Heart right ventricle (tissue), 16 donors: ENCODE data around the gene FGF14. TPM values are rescaled to one million over a fixed set of nuclear protein-coding genes. Genes with fewer than 3 reads are reported as not detected.

ENCODE experiments used
- ATAC-seq, 8 donors: fragments of 200-7000 bp; cut with Tn5 transposase; one replicate each; pipeline ENCODE4 v1.9.1; 2020; ENCODE audit warnings: mild to moderate bottlenecking in 8 of 8, moderate library complexity in 8 of 8, moderate number of reproducible peaks in 1 of 8
- DNase-seq, 2 donors: peaks; one replicate each; pipeline ENCODE4 v3.0.0-alpha.2; 2020
- H3K27ac ChIP-seq, 10 donors: fragments of 200-600 bp; sonication (generic) in 2 of 10; one replicate each; pipeline versions ENCODE4 v1.5.0 to v1.8.0; 2020 to 2022; ENCODE audit warnings: mild to moderate bottlenecking in 3 of 10
- H3K27me3 ChIP-seq, 7 donors: fragments of 200-600 bp; one replicate each; pipeline ENCODE4 v1.8.0; 2021 to 2022; ENCODE audit warnings: mild to moderate bottlenecking in 2 of 7
- H3K36me3 ChIP-seq, 9 donors: fragments of 200-600 bp; sonication (generic) in 1 of 9; one replicate each; pipeline versions ENCODE4 v1.5.0 to v1.8.0; 2020 to 2022; ENCODE audit warnings: mild to moderate bottlenecking in 2 of 9
- H3K4me1 ChIP-seq, 9 donors: fragments of 200-600 bp; sonication (generic) in 1 of 9; one replicate each; pipeline versions ENCODE4 v1.5.0 to v1.8.0; 2020 to 2022; ENCODE audit warnings: mild to moderate bottlenecking in 4 of 9
- H3K4me3 ChIP-seq, 10 donors: fragments of 200-600 bp; sonication (generic) in 2 of 10; one replicate each; pipeline versions ENCODE4 v1.5.0 to v1.8.0; 2020 to 2022; ENCODE audit warnings: mild to moderate bottlenecking in 7 of 10, moderate library complexity in 2 of 10
- H3K9me3 ChIP-seq, 11 donors: fragments of 200-600 bp in 10 of 11; sonication (generic) in 2 of 11; one replicate each; pipeline versions ENCODE4 v1.5.0 to v1.8.0; 2013 to 2022; ENCODE audit warnings: mild to moderate bottlenecking in 2 of 11, control low read depth in 1 of 11, moderate library complexity in 1 of 11
- WGBS, 2 donors: extraction: QIAGEN DNeasy Blood & Tissue Kit; methylation state at CpG; one replicate each; pipeline ENCODE4 v1.1.7; 2013; ENCODE audit warnings: inconsistent platforms in 1 of 2; 5-methylcytosine and 5-hydroxymethylcytosine counted together
- intact Hi-C, 10 donors: fragments of 100-400 bp; cut with DNase I; formaldehyde crosslinking; loops; one replicate each; pipeline versions ENCODE4 v1.11.1 to v1.14.2; 2022
- polyA plus RNA-seq, 2 donors: library from polyadenylated mRNA; stranded (reverse); fragments of 200-250 nt; gene quantifications; one replicate each; pipeline ENCODE4 v1.2.3, GENCODE V29; 2013
- total RNA-seq, 10 donors: library from RNA; stranded (reverse); fragmentation: NEBNext Ultra II Directional in 3 of 10; extraction: Animal tissue kit (Norgen Biotek cat#: 25700) in 3 of 10; gene quantifications; one replicate each; pipeline versions ENCODE4 v1.2.1 to v1.2.4, GENCODE V29; 2021 to 2023
- TF ChIP-seq, protein P1 (sequence below), 9 donors: fragments of 200-600 bp; sonication (generic) in 2 of 9; IDR thresholded peaks; one replicate each; pipeline versions ENCODE4 v1.5.0 to v1.8.0; 2021 to 2022; ENCODE audit warnings: antibody characterized with exemption in 9 of 9, mild to moderate bottlenecking in 5 of 9, moderate library complexity in 1 of 9
- donor health status: Arrhythmogenic right ventricular cardiomyopathy.
- donor health status: ischemic (EF 13 %, LVEDD 7.1; RV severe dilation, severe dysfunction).
- donor health status: healthy with polysubstance abuse.
- donor health status: DM: no; HTN: yes; CAD: no.
- donor health status: DM: no; HTN: no; CAD: no.
- donor health status: ischemic (EF 25% LVEDD 6.9; RV normal size, moderate dysfunction).
- donor health status: ischemic (EF 25% LVEDD 5.7; RV mildly dilated, moderate dysfunction).
- donor health status: healthy.
- donor health status: DM: yes; HTN: yes; CAD: no.
- donor health status: Ischemic cardiomyopathy.
- donor health status: ischemic (EF 35%, LVEDD 5.7; RV mildly dilated, moderate dysfunction).
- donor health status: nonischemic (EF 11% LVEDD 7.7; RV severe dilation, severe dysfunction).
- donor health status: DM: yes; HTN: yes; CAD: no.
- donor health status: PGD.
- donor health status: ischemic (EF 29% LVEDD 5.4; RV normal size, mild dysfunction).
- donor health status: nonischemic (EF 23%, LVEDD 6.1; RV moderate dilation, normal function).

FGF14 gene
- total and polyA plus RNA-seq, 12 donors: 0.20 to 7.8 (median 5.3) TPM

- no peak for ATAC-seq
- no peak overlapping the region for H3K27ac ChIP-seq
- no peaks in the 10 kb centered on the region for H3K27me3 ChIP-seq
- peaks cover 0 to 5% (median 0%) of the 10 kb centered on the region in 11 donors for H3K9me3 ChIP-seq
- no peaks in the 10 kb centered on the region for H3K4me1 ChIP-seq
- intact Hi-C loops: loop anchor here in 3 of 10 donors (2.0 to 10.0 kb wide), 2 partner anchors 250 to 618 kb away; no protein-coding TSS in a partner anchor
- 65 to 69% methylated on average over 1 of the region's 1 CpG for WGBS, 2 donors
- no peak overlapping the region for H3K4me3 ChIP-seq
- no peak for DNase-seq
- TF ChIP-seq, protein P1, sequence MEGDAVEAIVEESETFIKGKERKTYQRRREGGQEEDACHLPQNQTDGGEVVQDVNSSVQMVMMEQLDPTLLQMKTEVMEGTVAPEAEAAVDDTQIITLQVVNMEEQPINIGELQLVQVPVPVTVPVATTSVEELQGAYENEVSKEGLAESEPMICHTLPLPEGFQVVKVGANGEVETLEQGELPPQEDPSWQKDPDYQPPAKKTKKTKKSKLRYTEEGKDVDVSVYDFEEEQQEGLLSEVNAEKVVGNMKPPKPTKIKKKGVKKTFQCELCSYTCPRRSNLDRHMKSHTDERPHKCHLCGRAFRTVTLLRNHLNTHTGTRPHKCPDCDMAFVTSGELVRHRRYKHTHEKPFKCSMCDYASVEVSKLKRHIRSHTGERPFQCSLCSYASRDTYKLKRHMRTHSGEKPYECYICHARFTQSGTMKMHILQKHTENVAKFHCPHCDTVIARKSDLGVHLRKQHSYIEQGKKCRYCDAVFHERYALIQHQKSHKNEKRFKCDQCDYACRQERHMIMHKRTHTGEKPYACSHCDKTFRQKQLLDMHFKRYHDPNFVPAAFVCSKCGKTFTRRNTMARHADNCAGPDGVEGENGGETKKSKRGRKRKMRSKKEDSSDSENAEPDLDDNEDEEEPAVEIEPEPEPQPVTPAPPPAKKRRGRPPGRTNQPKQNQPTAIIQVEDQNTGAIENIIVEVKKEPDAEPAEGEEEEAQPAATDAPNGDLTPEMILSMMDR (IDR thresholded peaks at IDR 0.05): no peak
- no peaks in the 10 kb centered on the region for H3K36me3 ChIP-seq
Measured at GRCh38 chr13:101763191-101763590, 638.7 kb downstream of the FGF14 start.

- Histone ChIP-seq H3K4me1 (no peaks in the 10 kb centered on the region), H3K4me3 (no peak overlapping the region), H3K27ac (no peak overlapping the region), H3K9me3 (no peaks in the 10 kb centered on the region), H3K36me3 (no peaks in the 10 kb centered on the region), H3K27me3 (no peaks in the 10 kb centered on the region)
- WGBS, 2 donors: 9 to 11% methylated on average over 1 of the region's 1 CpG
- DNase-seq: no peak
- intact Hi-C loops: loop anchor here in 8 of 10 donors (2.0 to 10.0 kb wide), 5 partner anchors 240 to 613 kb away; no protein-coding TSS in a partner anchor
- TF ChIP-seq, protein P1 (IDR thresholded peaks at IDR 0.05): peak in 8 of 9 donors; percentile 21 to 64 (median 50)
- peak in 4 of 8 donors; percentile 34 to 68 (median 58) for ATAC-seq
Measured at GRCh38 chr13:101757446-101758039, 644.3 kb downstream of the FGF14 start.

- no peaks in the 10 kb centered on the region for H3K27me3 ChIP-seq
- no peaks in the 10 kb centered on the region for H3K9me3 ChIP-seq
- no peak overlapping the region for H3K4me3 ChIP-seq
- no peak overlapping the region for H3K27ac ChIP-seq
- DNase-seq (no peak), ATAC-seq (no peak)
- WGBS, 2 donors: 62 to 68% methylated on average over 6 of the region's 6 CpGs
- intact Hi-C loops: loop anchor here in 8 of 10 donors (5.0 to 10.0 kb wide), 4 partner anchors 238 to 611 kb away; no protein-coding TSS in a partner anchor
- peaks cover 0 to 4% (median 0%) of the 10 kb centered on the region in 9 donors for H3K4me1 ChIP-seq
- TF ChIP-seq, protein P1 (IDR thresholded peaks at IDR 0.05): no peak
- no peaks in the 10 kb centered on the region for H3K36me3 ChIP-seq
Measured at GRCh38 chr13:101755228-101755887, 646.5 kb downstream of the FGF14 start.

- DNase-seq (no peak), ATAC-seq (no peak)
- H3K9me3 ChIP-seq: no peaks in the 10 kb centered on the region
- TF ChIP-seq, protein P1 (IDR thresholded peaks at IDR 0.05): no peak
- no peak overlapping the region for H3K27ac ChIP-seq
- 89 to 93% methylated on average over 3 of the region's 3 CpGs for WGBS, 2 donors
- no peaks in the 10 kb centered on the region for H3K36me3 ChIP-seq
- peaks cover 0 to 4% (median 0%) of the 10 kb centered on the region in 9 donors for H3K4me1 ChIP-seq
- intact Hi-C loops: loop anchor here in 2 of 10 donors (10.0 kb wide), 1 partner anchor 608 kb away; no protein-coding TSS in a partner anchor
- H3K4me3 ChIP-seq: no peak overlapping the region
- H3K27me3 ChIP-seq: no peaks in the 10 kb centered on the region
Measured at GRCh38 chr13:101752432-101752831, 649.4 kb downstream of the FGF14 start.
